Prostate gland (tissue), 2 donors: ENCODE data around the gene SCGB1C2.
"Not testable (repeated sequence)": the region's sequence is repeated elsewhere in the genome, so short reads cannot be mapped to it uniquely, and the experiment has no call there.

Experiments used
- POLR2A ChIP-seq: fragments of 450-650 bp; IDR thresholded peaks from one replicate; pipeline ENCODE4 v1.6.1; 2016; ENCODE audit warnings: antibody characterized with exemption, mild to moderate bottlenecking
- TF ChIP-seq, protein P1 (sequence below), 4 experiments: fragments of 200-600 bp in 2 of 4; fragments of 450-650 bp in 2 of 4; sonication (generic) in 2 of 4; IDR thresholded peaks; 1 replicate in 3 of 4; 2 replicates in 1 of 4; pipeline ENCODE4 v1.5.1; 2016 to 2019; ENCODE audit warnings: antibody characterized with exemption in 4 of 4, mild to moderate bottlenecking in 2 of 4, moderate library complexity in 2 of 4

DNA sequence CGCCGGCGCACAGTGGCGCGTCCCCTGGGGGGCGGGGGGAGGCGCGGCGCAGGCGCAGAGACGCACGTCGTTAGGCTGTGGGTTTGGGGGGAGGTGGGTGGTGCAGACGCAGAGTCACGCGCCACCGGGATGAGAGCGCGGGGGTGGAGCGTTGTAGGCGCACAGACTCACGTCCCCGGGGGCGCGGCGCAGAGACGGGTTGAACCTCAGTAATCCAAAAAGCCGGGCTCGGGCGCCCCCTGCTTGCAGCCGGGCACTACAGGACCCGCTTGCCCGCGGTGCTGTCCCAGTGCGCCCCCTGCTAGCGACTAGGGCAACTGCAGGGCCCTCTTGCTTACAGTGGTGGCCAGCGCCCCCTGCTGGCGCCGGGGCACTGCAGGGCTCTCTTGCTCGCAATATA lies 3.4 kb upstream of the SCGB1C2 start:
- TF ChIP-seq POLR2A: not testable (repeated sequence)
- TF ChIP-seq, protein P1, sequence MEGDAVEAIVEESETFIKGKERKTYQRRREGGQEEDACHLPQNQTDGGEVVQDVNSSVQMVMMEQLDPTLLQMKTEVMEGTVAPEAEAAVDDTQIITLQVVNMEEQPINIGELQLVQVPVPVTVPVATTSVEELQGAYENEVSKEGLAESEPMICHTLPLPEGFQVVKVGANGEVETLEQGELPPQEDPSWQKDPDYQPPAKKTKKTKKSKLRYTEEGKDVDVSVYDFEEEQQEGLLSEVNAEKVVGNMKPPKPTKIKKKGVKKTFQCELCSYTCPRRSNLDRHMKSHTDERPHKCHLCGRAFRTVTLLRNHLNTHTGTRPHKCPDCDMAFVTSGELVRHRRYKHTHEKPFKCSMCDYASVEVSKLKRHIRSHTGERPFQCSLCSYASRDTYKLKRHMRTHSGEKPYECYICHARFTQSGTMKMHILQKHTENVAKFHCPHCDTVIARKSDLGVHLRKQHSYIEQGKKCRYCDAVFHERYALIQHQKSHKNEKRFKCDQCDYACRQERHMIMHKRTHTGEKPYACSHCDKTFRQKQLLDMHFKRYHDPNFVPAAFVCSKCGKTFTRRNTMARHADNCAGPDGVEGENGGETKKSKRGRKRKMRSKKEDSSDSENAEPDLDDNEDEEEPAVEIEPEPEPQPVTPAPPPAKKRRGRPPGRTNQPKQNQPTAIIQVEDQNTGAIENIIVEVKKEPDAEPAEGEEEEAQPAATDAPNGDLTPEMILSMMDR (IDR thresholded peaks at IDR 0.05): not testable (repeated sequence)
